Femur (tissue), 1 donor: ENCODE data around the gene MAPKAP1.
A peak's percentile ranks its signal among the peaks of the same experiment; 100 is the strongest.

ENCODE experiments used
- DNase-seq: peaks from one replicate; pipeline ENCODE4 v3.0.0-alpha.2; 2017

Gene MAPKAP1

DNA sequence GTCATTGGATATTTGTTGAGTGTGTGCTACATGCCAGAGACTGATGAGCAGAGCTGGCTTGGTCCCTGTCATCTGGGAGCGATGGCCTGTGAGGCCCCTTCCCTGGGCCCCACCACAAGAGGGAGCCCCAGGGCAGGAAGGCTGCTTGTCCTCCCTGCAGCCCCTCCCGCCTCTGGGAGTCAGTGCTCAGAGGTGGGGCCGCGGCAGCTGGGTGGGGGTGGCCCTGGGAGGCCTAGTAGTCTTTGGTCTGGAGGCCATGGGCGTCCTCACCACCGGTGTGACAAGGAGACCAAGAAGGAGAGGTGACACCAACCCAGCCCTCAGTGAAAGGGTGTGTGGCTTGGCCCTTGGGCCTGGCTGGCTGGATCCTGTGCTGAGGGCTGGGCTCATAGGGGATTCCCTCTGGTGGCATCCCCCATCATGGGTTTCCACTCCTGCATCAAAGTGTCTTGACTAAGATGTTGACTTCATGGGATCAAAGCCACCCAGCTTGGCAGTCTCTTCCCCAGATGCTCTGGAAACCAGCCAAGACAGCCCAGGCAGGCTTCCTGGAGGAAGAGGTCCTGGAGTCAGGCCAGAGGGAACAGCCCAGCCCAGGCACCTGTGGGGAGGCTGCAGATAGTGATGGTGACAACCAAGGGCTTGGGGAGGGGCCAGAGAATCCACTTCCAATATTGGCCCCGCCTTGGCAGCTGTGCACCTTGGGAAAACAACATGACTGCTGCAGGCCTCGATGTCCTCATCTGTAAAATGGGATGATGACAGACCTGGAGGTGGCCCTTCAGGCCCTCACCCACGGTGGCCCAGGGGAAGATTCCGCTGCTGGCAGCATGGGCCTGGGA is 278.7 kb downstream of the MAPKAP1 start:
- no peak for DNase-seq

DNA sequence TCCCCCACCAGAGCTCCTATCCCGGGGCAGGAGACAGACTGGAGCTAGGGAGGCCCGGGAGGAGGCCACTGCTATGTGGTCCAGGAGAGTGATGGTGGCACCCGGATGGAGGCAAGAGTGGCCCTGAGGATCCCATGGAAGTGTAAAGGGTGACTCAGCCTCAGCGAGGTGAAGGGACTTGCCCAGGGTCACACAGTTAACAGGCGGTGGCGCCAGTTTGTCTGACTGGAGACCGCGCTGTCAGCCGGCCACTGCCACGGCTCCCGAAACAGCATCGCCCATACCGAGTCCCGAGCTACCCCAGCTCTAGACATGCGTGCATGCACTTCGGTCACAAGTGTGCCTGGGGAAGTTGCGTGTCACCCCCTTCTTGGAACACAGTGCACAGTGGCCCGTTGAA is 279.5 kb downstream of the MAPKAP1 start:
- DNase-seq: no peak

DNA sequence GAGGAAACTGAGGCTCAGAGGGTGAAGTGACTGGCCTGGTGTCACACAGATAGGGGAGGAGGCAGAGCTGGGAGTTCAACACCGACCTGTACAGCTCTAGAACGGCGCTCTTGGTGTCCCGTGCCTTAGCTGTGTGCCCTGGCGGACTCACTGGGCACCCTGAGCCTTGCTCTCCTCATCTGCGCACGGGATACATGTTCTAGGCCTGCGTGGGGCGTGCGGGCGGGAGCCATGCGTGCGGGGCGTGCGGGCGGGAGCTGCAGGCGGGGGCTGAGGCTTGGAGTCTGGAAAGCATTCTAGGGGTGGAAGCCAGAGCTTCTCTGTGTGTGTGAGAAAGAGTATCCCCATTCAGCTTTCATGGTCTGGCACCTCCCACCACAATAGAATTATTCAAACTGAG is 280.1 kb downstream of the MAPKAP1 start:
- DNase-seq: no peak

DNA sequence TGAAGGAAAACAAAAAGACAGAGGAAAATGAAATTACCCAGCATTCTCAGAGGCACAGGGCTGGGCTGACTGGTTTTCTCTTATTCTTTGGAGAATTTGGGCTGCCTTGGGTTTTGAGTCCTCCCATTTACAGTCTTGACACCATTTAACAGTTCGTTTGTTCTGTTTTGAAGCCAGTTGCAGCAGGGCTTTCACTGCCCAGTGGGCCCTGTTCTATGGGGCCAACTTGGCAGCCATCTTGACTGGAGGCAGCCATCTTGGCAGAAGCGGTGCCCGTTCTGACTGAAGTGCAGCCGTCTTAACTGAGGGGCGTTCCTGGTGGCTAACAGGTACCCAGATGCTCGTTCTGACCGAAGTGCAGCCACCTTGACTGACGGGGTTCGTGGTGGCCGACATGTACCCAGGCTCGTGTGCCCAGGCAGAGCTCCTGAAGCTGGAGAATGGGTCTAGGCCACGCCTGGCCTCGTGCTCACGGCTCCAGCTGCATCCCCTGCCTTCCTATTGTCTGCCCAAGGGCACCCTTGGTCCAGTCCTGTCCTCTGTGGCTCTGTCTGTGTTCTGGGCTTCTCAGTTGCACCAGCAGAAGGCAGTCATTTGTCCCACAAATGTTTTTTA is 281.0 kb downstream of the MAPKAP1 start:
- no peak for DNase-seq

DNA sequence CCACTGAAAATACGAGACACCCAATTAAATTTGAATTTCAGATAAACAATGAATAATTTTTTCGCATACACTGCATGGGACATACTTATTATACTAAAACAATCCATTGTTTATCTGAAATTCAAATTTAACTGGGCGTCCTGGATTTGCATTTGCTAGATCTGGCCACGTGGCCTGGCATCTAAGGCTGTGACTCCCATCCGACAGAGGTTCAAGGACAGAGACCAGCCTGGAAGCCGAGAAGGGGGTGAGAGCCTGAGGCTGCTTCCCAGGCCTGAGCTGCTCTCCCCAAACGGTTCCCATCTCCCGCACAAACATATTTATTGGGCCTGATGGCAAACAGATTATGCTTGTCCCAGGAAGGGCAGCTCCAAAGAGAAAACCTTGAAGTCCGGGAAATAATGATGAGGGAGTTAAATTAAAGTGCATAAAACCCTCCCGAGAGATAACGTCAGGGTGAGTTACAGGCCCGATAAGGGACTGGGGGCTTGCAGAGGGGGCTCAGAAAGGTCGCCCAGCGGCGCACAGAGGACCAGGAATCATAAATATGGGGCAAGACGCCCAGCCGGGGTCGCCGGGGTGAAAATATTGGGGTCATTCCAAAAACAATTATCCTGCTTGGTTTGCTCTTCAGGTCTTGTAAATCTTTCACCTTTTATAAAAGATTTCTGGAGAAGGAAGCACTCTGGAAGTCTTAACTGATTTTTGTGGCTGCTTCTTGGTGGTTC is 281.7 kb downstream of the MAPKAP1 start:
- DNase-seq: no peak

DNA sequence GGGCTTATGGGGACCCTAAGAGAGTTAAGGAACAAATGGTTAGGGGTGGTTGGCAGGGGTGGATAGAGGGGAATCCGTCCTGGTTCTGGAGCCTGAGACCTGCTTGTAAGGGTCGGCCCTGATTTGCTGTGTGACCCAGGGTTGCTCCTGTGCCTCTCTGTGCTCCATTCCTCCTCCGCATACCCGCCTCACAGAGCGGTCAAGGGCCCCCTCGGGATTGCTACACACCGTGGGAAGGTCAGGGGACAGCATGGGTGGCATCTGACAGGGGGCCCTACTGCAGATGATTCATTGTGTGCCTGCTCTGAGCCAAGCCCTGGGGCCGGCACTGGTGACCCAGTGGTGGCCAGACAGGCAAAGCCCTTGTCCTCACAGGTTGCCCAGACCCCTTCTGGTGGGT is 283.0 kb downstream of the MAPKAP1 start:
- DNase-seq: no peak

DNA sequence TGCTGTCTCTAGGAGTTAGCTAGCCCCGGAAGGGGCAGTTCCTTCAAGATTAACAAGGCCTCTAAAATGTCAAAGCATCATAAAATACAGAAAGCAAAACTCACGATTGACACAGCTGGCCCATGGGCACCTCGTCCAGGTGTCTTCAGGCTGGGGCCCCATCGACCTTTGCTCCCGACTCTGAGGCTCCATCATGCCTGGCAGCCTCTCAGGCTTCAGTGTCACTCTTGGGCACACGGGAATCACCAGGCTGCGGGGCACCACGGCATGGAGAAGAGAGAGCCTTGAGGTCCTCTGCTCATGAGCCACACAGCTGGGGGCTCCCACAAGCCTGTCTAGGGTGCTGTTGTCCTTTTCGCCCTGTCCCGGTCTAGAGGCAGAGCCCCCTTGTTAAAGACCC is 284.2 kb downstream of the MAPKAP1 start:
- DNase-seq: no peak

DNA sequence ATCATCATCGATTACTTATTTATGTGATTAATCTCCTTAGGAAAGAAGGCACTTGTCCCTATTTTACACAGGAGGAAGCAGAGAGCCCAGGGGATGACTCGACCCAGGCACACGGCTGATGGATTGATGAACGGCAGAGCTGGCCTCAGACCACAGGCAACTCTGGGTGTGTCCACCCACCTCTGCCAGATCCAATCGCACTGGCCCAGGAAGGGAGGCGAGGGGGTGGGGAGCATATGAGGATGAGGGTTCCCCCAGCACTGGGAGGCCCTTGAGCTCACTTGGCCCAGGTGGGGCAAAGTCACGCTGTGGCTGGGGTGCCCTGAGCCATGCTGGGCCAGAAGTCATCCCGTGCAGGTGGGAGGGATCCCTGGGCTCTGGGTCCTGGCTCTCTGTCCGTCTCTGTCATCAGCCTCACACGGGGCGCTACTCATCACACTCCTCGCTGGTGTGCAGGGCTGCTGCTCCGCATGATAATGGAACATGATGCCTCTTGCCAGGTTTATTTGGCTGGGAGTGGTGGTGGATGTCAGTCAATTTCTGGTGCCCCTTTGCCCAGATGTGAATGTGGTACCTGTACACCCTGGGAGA is 285.3 kb downstream of the MAPKAP1 start:
- DNase-seq: no peak

DNA sequence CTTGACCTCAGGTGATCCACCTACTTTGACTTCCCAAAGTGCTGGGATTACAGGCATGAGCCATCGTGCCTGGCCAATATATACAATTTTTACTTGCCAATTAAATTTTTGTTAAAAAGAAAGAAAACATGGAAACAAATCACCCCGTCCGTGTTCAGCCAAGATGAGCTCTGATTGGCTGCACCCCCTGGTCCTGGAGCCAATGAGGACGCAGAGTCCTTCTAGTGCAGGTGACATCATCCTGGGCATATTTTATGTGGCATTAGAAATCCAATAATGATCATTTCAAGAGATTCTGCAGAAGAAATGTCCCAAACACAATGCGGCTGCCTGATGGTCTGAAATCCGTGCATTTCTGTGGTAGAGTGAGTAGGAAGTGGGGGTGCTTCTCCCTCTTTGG is 285.8 kb downstream of the MAPKAP1 start:
- DNase-seq: no peak

DNA sequence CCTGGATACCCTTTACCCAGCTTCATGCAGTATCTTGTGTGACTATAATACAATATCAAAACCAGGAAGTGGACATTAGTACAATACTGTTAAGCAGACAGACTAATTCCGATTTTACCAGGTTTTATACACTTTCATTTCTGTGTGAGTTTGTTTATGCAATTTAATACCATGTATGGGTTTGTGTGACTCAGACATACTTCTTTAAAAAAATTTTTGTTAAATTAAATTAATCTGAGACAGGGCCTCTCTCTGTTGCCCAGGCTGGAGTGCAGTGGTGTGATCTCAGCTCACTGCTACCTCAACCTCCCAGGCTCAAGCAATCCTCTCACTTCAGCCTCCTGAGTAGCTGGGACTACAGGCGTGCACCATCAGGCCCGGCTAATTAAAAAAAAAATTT is 288.6 kb downstream of the MAPKAP1 start:
- no peak for DNase-seq

DNA sequence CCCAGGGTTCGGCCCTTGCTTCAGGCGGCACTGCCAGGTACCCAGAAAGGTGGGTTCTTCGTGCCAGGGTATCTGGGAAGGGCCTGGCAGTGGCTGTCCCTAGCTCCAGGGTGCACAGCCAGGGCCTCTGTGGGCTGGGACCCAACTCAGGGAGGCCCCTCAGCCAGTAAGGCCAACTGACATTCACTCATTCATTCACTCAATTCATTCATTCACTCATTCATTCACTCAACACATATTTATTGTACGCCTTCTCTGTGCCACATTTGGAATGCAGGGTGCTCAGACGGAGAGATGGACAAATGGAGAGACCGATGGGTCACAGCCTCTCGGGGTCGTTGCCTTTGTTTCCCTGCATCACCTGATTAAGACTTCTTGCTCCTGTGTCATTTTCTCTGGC is 290.5 kb downstream of the MAPKAP1 start:
- no peak for DNase-seq

DNA sequence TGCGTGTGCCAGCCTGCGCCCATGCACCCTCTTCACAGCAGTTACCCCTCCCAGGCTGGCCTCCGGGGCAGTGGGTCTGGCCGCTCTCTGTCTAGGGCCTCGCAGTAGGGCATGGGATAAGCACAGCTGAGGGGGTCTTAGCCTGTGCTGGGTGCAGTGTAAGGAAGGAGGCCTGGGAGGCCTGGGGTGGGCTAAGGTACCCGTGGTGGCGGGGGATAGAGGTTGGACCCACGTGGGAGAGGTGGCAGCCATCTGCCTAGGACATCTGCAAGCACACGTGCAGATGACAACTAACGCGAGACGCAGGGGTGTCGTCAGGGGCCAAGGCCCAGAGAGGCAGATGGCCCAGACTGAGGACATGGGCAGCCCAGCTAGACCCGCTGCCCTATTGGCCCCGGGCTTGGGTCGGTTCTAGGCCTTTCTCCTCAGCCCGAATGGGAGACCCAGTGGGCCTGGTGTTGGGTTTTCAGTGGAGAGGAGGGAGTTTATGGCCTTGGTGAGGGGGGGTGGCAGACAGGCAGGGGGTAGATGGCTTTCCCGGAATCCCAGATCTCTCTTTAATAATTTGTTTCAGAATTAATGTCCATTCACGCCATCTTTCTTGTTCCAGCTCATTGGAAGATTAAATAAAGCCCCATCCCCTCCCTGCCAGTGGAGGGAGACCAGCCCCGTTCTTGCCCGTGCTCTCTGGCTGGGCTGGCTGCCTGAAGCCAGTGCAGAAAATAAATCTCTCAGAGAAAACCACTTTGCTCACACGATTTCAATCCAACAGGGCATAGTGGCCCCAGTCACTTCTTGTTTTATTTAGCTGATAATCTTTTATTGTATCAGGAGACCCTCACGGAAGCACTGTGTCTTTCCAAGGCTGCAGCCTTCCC is 291.2 kb downstream of the MAPKAP1 start:
- DNase-seq: no peak

DNA sequence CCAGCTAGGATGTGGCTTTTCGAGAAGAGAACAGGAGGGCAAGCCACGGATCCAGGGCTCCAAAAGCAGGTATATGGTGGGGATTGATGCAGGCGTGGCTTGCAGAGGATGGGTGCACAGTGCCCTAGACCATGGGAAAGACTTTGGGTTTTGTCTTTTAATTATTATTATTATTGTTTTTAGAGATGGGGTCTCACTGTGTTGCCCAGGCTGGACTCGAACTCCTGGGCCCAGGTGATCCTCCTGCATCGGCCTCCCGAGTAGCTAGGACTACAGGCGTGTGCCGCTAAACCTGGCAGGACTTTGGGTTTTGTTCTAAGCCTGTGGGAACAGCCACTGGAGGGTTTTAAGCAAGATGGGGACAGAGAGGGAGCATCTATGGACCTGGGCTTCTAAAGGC is 293.4 kb downstream of the MAPKAP1 start:
- DNase-seq: no peak

DNA sequence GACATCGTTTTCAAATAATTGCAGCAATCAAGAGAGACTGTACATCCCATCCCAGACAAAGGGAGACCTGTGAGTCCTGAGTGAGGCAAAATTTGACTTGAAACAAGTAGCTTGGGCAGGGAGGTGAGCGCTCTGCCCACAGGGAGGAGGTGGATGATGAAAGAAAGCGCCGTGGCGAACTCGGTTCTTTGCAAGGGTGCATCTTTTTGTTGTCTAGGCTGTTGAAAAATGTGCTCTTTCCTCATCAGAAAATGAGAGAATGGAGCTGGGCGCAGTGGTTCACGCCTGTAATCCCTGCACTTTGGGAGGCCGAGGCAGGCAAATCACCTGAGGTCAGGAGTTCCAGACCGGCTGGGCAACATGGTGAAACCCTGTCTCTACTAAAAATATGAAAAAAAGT is 294.8 kb downstream of the MAPKAP1 start:
- DNase-seq: no peak

DNA sequence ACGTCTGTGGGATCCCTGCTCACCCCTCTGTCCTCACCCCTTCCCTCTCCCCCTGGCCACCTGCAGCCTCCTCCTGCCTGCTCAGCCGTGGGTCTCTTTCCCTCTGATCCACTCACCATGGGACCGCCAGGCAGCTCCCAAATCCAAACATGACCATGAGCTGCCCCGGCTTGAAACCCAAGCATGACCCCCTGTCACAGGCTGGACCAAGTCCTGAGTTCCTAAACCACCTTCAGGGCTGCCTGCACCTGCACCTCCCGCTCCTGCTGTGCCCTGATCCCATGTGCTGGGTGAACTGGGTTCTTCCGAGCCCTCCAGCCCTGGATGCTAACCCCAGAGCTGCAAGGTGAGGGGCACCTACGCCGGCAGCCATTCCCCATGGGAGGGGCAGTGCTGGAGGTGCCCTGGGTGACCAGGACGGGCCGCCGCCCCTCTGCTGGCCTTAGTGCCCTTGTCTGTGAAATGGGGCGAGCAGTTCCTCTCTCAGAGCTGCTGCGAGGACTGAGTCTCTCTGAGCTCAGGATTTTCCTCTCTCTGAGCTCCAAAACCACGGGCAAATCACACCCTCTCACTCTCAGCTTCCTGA is 295.7 kb downstream of the MAPKAP1 start:
- no peak for DNase-seq

DNA sequence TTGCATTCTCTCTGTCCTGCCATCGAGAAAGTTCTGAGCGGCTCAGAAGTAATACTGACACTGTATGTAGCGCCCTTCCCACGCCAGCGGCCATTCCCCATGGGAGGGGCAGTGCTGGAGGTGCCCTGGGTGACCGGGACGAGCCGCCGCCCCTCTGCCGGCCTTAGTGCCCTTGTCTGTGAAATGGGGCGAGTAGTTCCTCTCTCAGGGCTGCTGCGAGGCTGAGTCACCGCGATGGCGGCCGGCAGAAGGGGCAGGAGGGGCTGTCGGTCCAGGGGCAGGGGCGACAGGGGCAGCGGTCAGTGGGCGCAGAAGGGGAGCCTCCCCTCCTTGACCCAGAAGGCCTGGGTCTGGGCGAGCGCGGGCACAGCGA is 296.5 kb downstream of the MAPKAP1 start:
- DNase-seq: no peak

DNA sequence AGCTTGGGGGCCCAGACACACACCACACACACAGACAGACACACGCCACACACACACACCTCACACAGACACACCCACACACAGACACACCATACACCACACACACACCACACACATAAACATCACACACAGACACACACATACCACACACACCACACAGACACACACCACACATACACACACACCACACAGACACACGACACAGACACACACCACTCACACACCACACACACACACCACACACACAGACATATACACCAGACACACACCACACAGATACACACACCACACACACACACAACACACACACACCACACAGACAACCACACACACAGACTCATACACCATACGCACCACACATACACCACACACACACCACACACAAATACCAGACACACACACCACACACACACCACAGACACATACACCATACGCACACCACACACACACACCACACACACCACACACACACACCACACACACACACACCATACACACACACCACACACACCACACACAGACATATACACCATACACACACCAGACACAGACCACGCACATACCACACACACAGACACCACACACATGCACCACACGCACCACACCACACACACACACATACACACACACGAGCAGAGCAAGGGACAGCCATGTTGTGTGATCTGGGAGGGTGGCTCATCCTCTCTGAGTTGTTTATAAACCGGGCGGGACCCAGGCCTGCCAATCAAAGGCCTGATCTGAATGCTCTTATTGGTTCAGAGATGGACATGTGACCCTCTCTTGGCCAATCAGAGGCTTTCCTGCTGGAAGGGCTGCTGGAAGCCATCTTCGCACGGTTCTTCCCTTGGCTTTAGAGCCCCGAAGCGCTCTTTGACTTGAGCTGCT is 297.1 kb downstream of the MAPKAP1 start:
- peak; percentile 55 for DNase-seq

DNA sequence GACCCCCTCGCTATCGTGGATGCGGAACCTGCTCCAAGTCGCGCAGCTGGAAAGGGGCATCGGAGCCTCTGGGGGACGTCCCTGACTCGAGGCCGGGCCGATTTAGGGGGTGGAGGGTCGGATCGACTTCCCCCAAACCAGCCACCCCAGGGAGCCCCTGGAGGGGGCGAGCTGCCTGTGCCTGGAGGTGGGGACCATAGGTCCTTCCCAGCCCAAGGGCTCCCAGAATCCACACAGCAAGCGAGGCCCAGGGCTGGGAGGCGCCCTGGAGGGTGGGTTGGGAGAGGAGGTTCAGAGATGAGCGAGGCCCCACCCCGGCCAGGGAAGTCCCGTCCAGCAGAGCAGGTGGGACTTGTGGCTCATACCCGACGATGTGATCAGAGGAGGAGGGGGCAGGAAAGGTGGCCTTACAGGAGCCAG is 297.8 kb downstream of the MAPKAP1 start:
- no peak for DNase-seq

DNA sequence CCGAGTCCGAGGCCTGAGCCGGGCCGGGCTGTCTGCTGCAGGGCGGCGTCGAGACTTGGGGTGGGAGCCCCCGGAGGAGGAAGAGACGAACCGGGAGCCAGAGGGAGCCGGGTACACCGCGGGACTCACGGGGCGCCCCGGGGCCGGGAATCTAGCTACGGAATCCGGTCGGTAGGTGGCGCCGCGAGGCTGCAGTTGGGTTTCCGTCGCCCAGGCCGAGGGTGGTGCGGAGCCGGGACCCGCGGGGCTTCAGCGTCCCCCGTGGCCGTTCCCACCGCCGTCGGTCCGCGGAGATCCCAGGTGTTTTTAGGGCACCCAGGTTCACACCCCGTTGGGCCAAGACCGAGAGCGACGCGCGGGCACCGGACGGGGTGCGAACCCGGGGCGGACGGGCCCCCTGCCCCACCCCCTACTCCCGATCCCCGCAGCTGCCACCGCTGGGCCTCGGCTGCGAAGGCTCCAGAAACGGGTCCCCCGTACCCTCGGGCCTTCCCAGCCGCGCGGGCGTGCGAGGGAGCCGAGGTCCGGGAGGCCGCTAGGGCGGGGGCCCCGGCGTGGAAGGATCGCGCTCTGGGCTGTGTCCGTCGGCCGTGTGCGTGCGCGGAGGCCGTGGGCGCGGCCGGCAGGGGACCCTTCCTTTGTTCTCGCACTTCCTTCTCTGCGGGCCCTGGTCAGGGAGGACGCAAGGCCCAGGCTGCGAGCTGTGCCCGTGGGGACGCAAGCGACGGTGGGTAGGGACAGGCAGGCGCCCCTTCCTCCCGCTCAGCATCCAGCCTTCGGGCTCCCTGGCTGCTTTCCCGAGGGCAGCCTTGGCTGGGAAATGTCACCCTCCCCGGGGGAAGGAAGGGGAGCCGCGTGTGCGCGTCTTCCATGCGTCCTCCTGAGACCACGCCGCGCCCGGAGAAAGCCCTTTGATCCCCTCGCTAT is 298.8 kb downstream of the MAPKAP1 start:
- peak; percentile 84 for DNase-seq

DNA sequence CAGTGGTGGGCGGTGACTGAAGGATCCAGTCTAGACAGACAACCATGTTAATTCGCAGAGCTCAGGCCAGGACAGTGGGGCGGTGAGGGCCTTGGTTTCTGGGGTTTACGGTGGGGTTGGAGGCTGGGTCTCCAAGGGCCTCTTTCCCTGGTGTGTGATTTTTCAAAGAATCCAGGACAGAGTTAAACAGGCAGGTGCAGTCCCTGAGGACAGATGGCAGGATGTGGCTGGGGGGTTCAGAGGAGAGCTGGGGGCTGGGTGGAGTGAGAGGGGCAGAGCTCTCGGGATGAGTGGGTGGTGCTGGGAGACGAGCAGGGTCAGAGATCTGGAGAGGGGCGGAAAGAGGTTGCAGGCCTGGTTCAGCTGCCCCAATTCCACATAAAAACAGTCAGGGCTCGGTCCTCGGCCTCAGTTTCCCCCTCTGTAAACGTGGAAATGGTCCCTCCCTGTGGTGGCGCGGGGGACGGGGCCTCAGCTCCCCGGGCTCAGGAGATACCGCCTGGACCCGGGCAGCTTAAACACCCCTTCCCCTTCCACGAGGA is 299.5 kb downstream of the MAPKAP1 start:
- DNase-seq: no peak
